Measurements from ENCODE around the gene DCDC2B.

DCDC2B gene

GRCh38 chr1:32263744-32264143 lies 54.9 kb downstream of the DCDC2B start:
- no peak for DNase-seq

All from right forelimb (tissue), 1 donor.